ENCODE measurements around the gene CALHM5.

- no peak for TF ChIP-seq POLR2A (IDR thresholded peaks at IDR 0.05)
- TF ChIP-seq CTCF (IDR thresholded peaks at IDR 0.05): no peak
These were observed 48.7 kb downstream of the CALHM5 start for GRCh38 chr6:116560130-116560529.
